GM18499 (cell line): ENCODE results near the gene GRM7.

ENCODE experiments used
- ATAC-seq: cut with Tn5 transposase; IDR thresholded peaks from one replicate; pipeline ENCODE4 v1.9.1; 2021; ENCODE audit warnings: moderate number of reproducible peaks; ENCODE audit not compliant: insufficient read depth, unreplicated experiment

GRM7 gene

DNA sequence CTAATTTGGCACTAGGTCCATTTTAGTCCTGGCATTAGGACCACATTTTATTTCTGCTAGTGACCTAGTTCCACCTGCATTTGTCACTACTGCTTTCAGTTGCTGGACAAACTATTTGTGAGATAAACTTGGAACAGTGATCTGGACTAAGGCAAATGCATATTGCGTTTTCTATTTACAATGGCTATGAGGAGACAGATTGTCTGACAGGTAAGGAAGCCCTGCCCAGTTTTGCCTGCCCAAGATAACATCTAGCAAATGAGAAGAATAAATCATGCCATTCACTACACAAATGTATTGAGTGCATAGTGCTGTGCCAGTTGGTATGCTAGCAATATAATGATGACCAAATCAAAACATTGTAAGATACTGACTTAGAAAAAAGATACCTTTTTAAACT, 245.7 kb downstream of the GRM7 start:
- ATAC-seq = no peak

DNA sequence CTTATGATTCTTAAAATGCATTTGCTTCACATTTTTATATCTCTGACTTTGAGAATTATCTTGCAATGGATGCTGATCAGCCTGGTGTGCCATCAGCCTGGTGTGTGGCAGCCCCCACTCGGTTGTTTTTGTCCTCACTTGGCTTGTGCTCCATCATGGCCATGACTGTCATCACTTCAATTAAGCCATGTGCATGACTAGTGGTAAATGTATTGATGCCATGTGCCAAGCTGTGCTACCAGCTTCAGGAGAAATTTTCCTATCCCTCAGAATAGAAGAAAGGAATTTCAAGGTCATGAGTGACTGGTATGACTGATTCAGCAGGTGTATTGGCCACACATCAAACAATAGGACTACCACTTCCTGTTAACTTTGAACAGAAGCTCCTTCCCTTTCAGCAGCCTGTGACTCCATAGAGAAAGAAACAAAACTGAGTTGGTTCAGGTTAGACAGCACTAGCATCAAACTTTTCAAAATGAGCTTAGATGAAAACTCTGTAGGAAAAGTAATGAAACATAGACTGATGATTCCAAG, 251.7 kb downstream of the GRM7 start:
- no peak for ATAC-seq

DNA sequence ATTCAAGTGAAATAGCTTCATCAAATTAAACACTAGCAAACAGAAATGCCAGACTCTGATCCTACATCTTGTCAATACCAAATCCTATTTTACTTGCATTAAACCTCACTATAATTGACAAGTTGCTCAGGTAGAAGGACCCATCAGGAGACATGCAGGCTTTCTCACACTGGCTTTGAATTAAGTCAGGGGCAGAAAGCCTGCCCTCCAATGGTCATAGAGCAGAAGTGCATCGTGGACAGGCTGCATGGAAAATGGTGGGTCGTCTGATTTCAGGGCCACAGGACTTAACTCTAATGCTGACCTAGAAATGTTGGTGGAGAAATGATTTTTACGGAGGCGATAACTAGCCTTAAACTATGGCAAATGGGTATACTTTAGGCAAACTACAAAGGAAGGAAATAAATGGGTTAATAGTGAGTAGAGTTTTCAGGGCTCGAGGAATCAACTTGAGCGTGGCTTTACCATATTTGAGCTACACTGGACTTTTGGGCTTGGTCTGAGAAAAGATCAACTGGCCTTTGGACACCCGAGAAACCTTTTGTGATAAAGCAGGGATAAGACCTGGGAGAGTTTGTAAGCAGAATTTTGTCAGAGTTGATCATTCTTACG, 283.9 kb downstream of the GRM7 start:
- ATAC-seq = no peak

- no peak for ATAC-seq
Measured at GRCh38 chr3:7146529-7146928, 285.6 kb downstream of the GRM7 start.

DNA sequence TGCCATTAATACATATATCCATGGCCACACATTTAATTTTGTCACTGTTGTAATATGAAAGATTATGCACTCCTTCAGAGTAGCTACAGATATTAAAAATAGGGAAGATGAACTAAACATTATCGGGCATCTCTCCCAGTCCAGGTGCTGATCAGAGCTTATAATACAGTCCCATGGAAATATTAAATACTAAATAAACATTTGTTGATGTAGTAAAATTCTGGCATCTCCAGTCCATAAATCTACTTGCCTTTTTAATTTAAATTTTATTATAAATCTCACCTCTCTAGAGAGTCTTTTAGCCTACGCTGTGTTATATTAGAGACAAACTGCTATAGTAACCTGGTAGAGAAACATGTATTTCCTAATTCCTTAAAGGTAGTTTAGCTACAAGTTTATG, 297.6 kb downstream of the GRM7 start:
- no peak for ATAC-seq

DNA sequence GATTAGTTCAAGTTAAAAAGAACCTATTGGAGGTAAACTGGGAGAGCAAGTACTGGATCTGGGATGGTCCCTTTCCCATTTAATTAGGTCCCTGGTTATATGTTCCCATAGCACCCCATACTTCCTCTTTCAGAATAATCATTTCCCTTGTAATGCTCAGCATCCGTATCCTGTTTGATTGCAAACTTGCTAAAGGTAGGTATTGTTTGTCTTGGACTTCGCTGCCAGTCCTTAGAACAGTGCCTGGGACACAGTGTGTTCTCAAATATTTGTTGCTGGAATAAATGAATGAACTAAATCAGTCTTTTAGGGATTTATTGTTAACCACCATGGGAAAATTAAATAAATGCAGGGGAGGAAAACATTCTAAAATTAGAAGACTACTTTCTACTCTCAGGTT, 299.8 kb downstream of the GRM7 start:
- no peak for ATAC-seq

DNA sequence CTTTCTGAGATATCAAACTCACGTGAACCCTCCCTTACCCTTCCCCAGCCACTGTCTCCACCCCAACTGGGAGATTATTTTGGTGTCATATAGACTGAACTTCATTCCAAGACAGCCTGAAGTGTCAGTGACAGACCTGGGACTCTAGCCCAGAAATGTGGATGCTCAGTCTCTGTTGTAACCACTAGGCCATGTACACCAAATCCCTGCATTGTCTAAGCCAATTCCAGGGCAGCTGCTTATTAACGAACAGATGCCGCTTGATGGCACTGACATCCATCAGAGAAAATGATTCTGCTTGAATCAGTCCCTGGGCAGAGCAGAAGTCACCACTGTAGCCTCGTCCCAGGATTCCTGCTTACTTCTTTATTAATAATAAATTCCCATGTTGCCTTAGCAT, 305.5 kb downstream of the GRM7 start:
- no peak for ATAC-seq

- ATAC-seq = no peak
Measured at GRCh38 chr3:7171493-7171892, 310.6 kb downstream of the GRM7 start.

- ATAC-seq = no peak
Measured at GRCh38 chr3:7172996-7173395, 312.1 kb downstream of the GRM7 start.

GRCh38 chr3:7188551-7188950, 327.6 kb downstream of the GRM7 start:
- ATAC-seq = no peak

- ATAC-seq = no peak
Measured at GRCh38 chr3:7190095-7190494, 329.2 kb downstream of the GRM7 start.

- no peak for ATAC-seq
Measured at GRCh38 chr3:7193269-7193668, 332.4 kb downstream of the GRM7 start.

GRCh38 chr3:7194071-7194835, 333.3 kb downstream of the GRM7 start:
- ATAC-seq = no peak

DNA sequence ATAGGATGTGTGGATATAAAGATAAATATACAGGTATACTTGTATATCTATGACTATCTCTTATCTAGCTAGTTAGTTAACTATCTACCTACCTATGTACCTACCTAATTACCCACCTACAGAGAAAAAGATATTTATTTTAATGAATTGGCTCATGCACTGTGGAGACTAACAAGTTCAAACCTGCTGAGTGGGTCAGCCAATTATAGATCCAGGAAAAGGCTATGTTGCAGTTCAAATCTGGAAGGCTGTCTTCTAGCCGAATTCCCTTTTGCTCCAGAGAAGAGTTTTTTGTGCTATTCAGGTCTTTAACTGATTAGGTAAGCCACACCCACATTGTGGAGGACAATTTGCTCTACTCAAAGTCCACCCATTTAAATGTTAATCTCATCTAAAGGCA, 335.0 kb downstream of the GRM7 start:
- no peak for ATAC-seq

GRCh38 chr3:7201784-7202183, 340.9 kb downstream of the GRM7 start:
- no peak for ATAC-seq

DNA sequence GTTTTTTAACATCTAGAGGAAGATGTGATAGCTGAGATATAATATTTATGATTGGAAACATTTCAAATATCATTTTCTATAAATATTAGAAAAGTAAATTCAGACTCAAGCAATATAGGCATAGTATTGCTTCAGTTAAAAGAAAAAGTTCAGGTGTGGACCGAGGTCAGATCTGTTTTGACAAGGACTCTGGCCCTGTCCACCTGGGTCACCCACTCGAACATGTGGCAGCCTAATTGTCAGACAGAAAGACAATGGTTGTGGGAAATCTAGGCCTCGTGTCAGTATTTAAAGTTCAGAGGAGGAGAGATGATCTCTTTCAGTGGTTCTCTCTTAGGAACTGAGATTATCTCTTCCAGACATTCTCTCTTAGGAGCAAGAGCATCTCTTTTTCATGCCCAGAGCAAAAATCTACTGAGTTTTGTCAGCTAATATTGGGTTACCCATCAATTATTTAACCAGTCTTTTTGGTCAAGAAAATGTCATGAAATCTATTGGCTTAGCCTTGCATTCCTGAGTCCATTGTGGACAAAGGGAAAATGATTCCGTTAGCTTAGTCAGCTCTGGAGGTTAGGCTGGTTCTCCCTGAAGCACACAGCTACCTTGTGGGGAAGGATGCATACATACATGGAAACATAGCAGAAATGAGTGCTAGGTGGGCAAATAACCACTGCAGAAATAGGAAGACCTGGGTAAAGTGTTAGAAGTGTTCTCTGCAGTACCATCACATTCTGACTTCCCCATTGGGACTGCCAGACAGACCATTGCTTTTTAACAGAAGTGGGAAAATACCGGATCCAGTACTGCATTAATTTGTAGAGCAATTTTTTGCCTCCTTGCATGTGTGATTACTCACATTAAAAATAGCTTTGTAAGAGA, 343.3 kb downstream of the GRM7 start:
- ATAC-seq = no peak

DNA sequence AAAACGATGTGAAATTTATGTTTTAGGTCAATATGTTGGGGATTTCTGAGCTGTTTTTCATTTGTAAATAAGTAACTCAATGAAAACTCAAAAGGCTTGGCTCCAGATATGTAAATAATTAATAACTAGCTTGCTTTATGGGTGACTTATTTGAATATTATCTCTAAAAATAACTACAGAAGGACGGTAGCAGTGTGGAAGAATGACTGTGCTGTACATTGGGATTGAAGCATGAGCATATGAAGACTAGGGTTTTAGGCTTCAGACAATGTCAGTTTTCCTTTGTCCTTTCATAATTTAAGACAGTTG, 343.9 kb downstream of the GRM7 start:
- no peak for ATAC-seq

DNA sequence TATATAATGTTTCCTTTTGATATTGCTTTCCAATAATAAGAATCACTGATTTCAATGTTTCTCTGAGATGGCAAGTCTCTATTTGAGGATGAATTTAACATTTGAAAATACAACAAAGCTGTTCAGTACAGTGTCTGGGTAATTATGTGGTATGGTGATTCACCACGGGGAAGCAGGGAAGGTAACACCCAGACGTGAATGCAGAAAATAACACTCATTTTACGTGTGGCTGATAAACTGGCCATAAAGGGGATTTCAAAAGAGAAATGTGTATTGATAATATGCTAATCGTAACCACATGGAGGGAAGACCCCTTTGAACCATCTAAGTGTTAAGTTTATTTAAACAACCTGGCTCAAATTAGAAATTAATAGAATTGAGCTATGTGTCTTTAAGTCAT, 344.6 kb downstream of the GRM7 start:
- no peak for ATAC-seq

DNA sequence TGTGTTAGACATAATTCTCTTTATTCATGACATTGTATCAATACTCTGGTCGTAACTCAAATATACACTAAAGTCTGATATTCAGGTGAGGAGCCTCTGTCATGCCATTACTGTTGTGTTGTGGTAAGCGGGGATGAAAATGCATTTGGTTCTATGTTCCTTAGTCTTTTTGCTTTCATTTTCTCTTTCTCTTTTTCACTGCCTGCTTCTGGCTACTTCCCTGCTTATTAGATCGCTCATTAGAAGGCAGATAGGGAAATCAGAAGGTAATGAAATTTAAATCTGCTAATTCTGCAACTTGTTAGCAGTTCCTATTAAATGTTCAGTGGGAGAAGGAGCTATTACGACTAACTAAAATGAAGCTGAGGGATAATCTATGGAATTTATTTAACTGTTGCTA, 345.0 kb downstream of the GRM7 start:
- no peak for ATAC-seq

- no peak for ATAC-seq
Measured at GRCh38 chr3:7207125-7207524, 346.2 kb downstream of the GRM7 start.

DNA sequence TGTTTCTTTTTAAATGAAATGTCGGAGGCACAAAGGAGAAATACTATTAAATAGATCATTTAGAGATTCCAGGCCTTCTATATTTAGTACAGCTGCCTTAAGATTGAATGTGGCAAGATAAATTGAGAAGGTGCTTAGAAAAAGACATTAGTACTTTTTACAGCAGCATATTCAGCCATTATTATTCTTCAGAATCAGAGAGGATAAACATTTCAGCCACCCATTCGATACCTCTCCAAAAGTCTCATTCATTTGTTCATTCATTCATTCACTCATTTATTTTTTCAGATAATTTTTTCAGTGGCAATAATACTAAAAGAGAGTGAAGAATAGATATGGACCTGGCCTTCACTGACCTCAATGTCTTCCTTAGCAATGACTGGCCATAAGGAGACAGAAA, 347.0 kb downstream of the GRM7 start:
- ATAC-seq = no peak
